NT2/D1 (cell line): ENCODE results near the gene FILIP1L.

Experiments used
- SUZ12 ChIP-seq: IDR thresholded peaks from 2 replicates; pipeline ENCODE4 v1.6.1; 2011; ENCODE audit not compliant: insufficient read length, insufficient read depth; ENCODE audit errors: extremely low read depth
- YY1 ChIP-seq: IDR thresholded peaks from 2 replicates; pipeline ENCODE4 v1.6.1; 2011; ENCODE audit not compliant: insufficient read length, insufficient read depth
- ZNF274 ChIP-seq: IDR thresholded peaks from 2 replicates; pipeline ENCODE4 v1.6.1; 2011; ENCODE audit warnings: mild to moderate bottlenecking, low read depth, low read length

DNA sequence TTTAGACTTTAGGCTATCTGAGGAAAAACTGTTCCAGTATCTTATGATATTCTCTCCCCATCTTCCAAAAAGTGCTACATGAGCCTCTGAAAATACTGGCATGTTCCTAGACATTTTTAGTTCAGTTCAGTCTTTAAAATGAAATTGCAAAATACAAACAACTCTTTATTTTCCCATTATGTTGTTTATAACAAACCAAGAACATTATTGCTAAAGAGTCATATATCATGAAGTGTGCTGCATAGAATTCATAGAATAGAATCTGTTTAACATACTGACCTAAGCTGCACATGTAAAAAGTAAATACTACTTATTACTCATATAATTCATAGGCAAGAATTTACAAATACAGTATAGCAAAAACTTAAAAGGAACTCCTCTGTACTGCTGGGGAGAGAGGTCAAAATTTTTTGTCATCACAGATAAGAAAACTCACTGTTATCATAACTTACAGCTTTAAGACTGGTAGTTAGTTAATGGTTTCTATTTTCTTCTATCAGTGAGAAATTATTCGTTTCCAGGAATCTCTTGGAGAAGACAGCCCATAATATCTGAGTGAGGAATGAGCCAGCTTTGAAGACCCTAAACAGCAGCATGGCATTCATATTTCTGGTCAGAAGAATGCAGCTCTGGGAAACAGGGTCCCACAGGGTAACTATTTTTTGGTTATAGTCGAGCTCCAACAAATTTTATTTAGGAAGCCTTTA lies 32.2 kb downstream of the FILIP1L start:
- TF ChIP-seq ZNF274 (no peak), SUZ12 (no peak), YY1 (no peak)
